Stimulated activated CD4-positive, alpha-beta T cell treated with anti-CD3 and anti-CD28 coated beads, Interleukin-1b, Interleukin-23, amount 100 ng/mL, for 4 hours (primary cell): Measurements from ENCODE around the gene PCDHB7.
"Not testable (repeated sequence)": the region's sequence is repeated elsewhere in the genome, so short reads cannot be mapped to it uniquely, and the experiment has no call there.

ENCODE experiments used
- DNase-seq, 2 donors: peaks; one replicate each; pipeline ENCODE4 v3.0.0-alpha.2; 2020; ENCODE audit warnings: low read depth in 2 of 2

PCDHB7 gene

DNA sequence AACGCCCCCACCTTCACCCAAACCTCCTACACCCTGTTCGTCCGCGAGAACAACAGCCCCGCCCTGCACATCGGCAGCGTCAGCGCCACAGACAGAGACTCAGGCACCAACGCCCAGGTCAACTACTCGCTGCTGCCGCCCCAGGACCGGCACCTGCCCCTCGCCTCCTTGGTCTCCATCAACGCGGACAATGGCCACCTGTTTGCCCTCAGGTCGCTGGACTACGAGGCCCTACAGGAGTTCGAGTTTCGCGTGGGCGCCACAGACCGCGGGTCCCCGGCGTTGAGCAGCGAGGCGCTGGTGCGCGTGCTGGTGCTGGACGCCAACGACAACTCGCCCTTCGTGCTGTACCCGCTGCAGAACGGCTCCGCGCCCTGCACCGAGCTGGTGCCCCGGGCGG, 52.4 kb downstream of the PCDHB7 start:
- DNase-seq, result not testable (repeated sequence)

DNA sequence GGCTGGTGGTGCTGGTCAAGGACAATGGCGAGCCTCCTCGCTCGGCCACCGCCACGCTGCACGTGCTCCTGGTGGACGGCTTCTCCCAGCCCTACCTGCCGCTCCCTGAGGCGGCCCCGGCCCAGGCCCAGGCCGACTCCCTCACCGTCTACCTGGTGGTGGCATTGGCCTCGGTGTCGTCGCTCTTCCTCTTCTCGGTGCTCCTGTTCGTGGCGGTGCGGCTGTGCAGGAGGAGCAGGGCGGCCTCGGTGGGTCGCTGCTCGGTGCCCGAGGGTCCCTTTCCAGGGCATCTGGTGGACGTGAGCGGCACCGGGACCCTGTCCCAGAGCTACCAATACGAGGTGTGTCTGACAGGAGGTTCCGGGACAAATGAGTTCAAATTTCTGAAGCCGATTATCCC, 53.0 kb downstream of the PCDHB7 start:
- not testable (repeated sequence) for DNase-seq
